HepG2 (cell line): ENCODE results near the gene AKTIP. TPM values are rescaled to one million over a fixed set of nuclear protein-coding genes. Genes with fewer than 3 reads are reported as not detected.

Experiments
- ARID5B ChIP-seq: IDR thresholded peaks from 2 replicates; pipeline ENCODE4 v1.4.0; 2020; ENCODE audit warnings: mild to moderate bottlenecking, missing genetic modification reagents
- EP300 ChIP-seq, 3 experiments: sonication (generic) in 1 of 3; formaldehyde crosslinking in 1 of 3; IDR thresholded peaks; 2 replicates each; pipeline versions ENCODE4 v1.5.1 to v1.6.1; 2011 to 2020; ENCODE audit warnings: low read depth in 2 of 3, low read length in 2 of 3, borderline replicate concordance in 1 of 3, improper control_type of control experiment in 1 of 3, mild to moderate bottlenecking in 1 of 3, missing genetic modification reagents in 1 of 3, moderate library complexity in 1 of 3
- IRF9 ChIP-seq: sonication (generic); formaldehyde crosslinking; IDR thresholded peaks from 2 replicates; pipeline ENCODE4 v1.8.0; 2022; ENCODE audit warnings: missing genetic modification reagents, mild to moderate bottlenecking, borderline replicate concordance
- ISX ChIP-seq: sonication (generic); formaldehyde crosslinking; conservative IDR thresholded peaks from 2 replicates; pipeline ENCODE4 v1.5.0; 2020; ENCODE audit warnings: missing genetic modification reagents
- JARID2 ChIP-seq: sonication (generic); formaldehyde crosslinking; IDR thresholded peaks from 2 replicates; pipeline ENCODE4 v1.8.1; 2023; ENCODE audit warnings: missing genetic modification reagents, inconsistent platforms; ENCODE audit not compliant: insufficient replicate concordance
- KLF6 ChIP-seq: IDR thresholded peaks from 2 replicates; pipeline ENCODE4 v1.8.0; 2016; ENCODE audit warnings: missing biosample characterization, missing genetic modification reagents
- MAX ChIP-seq: IDR thresholded peaks from 2 replicates; pipeline ENCODE4 v1.6.1; 2012; ENCODE audit warnings: inconsistent platforms
- RBFOX2 ChIP-seq: fragments of 200-400 bp; formaldehyde crosslinking; IDR thresholded peaks from 2 replicates; pipeline ENCODE4 v1.6.1; 2017; ENCODE audit warnings: low read depth, mild to moderate bottlenecking, low read length
- ZNF142 ChIP-seq: sonication (generic); formaldehyde crosslinking; IDR thresholded peaks from 2 replicates; pipeline ENCODE4 v1.4.0; 2020; ENCODE audit warnings: missing genetic modification reagents
- ZNF580 ChIP-seq: IDR thresholded peaks from 2 replicates; pipeline ENCODE4 v1.6.1; 2016; ENCODE audit warnings: low read depth, borderline replicate concordance
- polyA plus RNA-seq, 8 experiments: library from polyadenylated mRNA; depleted of rRNA in 3 of 8; stranded (reverse) in 7 of 8; unstranded in 1 of 8; fragments of >200 nt; fragmentation: Illumina TruSeq in 4 of 8; extraction: Trizol in 4 of 8; gene quantifications; 2 replicates each; pipeline versions ENCODE4 v1.2.1 to v1.2.3, GENCODE V29; 2011 to 2016; ENCODE audit warnings: low read depth in 4 of 8, missing spikeins in 1 of 8, mixed read lengths in 1 of 8; ENCODE audit not compliant: insufficient read depth in 1 of 8
- total RNA-seq, 5 experiments: library from RNA; depleted of rRNA; stranded (reverse); fragments of >200 nt; fragmentation: Illumina TruSeq; extraction: Trizol; gene quantifications; 2 replicates each; pipeline ENCODE4 v1.2.3, GENCODE V29; 2016; ENCODE audit warnings: low read depth in 1 of 5
- TF ChIP-seq, protein P1 (sequence below): sonication (generic); formaldehyde crosslinking; IDR thresholded peaks from 2 replicates; pipeline ENCODE4 v1.8.0; 2022; ENCODE audit warnings: mild to moderate bottlenecking, missing genetic modification reagents; ENCODE audit not compliant: insufficient replicate concordance
- TF ChIP-seq, protein P2 (sequence below): IDR thresholded peaks from 2 replicates; pipeline ENCODE4 v1.6.1; 2016; ENCODE audit warnings: control low read depth

AKTIP gene
- total and polyA plus RNA-seq, 2 of the 13 experiments (the other 11 are each of a cell fraction or from before 2014, with no cell fraction given) = 28.8 to 49.0 TPM

DNA sequence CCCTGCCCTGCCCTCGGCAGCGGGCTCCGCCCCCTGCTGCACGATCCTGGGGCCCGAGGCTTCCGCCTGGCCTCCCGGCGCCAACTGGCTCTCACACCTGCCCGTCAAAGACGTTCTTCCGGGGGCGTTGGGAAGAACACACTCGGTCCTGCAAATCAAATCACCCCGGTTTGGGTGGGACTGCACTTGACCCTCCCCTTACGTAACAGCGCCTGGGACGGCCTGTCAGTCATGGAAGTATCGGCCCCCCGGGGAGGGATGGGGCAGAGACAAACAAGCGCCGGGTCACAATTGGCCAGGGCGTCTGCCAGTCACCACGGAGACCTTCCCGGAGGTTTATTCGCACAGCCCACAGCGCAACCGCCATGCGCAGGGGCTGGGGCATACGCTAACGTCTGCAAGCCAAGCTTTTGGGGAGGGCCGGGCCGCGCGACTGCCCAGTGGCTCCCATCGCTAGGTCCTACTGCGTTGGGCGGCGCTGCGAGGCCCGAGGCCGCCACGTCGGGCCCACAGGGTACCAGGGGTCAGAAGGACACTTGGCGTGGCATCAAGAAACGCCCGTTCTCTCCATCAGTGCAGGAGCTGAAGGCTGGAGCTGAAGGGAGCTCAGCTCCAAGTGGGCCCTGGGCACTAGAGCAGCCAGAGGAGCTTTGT lies 388 bp upstream of the AKTIP start (continued):
- TF ChIP-seq, protein P1, sequence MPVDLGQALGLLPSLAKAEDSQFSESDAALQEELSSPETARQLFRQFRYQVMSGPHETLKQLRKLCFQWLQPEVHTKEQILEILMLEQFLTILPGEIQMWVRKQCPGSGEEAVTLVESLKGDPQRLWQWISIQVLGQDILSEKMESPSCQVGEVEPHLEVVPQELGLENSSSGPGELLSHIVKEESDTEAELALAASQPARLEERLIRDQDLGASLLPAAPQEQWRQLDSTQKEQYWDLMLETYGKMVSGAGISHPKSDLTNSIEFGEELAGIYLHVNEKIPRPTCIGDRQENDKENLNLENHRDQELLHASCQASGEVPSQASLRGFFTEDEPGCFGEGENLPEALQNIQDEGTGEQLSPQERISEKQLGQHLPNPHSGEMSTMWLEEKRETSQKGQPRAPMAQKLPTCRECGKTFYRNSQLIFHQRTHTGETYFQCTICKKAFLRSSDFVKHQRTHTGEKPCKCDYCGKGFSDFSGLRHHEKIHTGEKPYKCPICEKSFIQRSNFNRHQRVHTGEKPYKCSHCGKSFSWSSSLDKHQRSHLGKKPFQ (CRISPR knock-in tag) = no peak
- TF ChIP-seq RBFOX2 (peak; percentile 94), JARID2 (peak; percentile 94), IRF9 (CRISPR knock-in tag) (no peak), ZNF580 (CRISPR knock-in tag) (peak; percentile 82; the same call in 1 of the 2 replicates), ISX (CRISPR knock-in tag) (no peak), KLF6 (CRISPR knock-in tag) (0 out of 2 replicates have a peak, but pooled peaks have one; percentile 74), MAX (peak; percentile 81), ARID5B (CRISPR knock-in tag) (peak; percentile 65), ZNF142 (no peak), EP300 (IDR thresholded peaks at IDR 0.05; ENCODE audit: low read depth in 2 of 2, low read length in 2 of 2) (peak; percentile 40 to 52; a peak in 2 of 4 replicates), EP300 (CRISPR knock-in tag; IDR thresholded peaks at IDR 0.05; ENCODE audit: borderline replicate concordance) (no peak)
- TF ChIP-seq, protein P2, sequence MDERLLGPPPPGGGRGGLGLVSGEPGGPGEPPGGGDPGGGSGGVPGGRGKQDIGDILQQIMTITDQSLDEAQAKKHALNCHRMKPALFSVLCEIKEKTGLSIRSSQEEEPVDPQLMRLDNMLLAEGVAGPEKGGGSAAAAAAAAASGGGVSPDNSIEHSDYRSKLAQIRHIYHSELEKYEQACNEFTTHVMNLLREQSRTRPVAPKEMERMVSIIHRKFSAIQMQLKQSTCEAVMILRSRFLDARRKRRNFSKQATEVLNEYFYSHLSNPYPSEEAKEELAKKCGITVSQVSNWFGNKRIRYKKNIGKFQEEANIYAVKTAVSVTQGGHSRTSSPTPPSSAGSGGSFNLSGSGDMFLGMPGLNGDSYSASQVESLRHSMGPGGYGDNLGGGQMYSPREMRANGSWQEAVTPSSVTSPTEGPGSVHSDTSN (CRISPR knock-in tag) = peak; percentile 99
